HUES6 (cell line): Measurements from ENCODE around the gene RAD51B.
"Not testable (repeated sequence)": the region's sequence is repeated elsewhere in the genome, so short reads cannot be mapped to it uniquely, and the experiment has no call there.

Experiments
- H3K27ac ChIP-seq: 2 replicates; pipeline ENCODE4 v1.7.0; 2013; ENCODE audit warnings: low read depth, mild to moderate bottlenecking, low read length, inconsistent platforms
- H3K27me3 ChIP-seq: 2 replicates; pipeline ENCODE4 v1.6.1; 2013; ENCODE audit warnings: low read length; ENCODE audit not compliant: control insufficient read depth, insufficient read depth
- H3K36me3 ChIP-seq: 2 replicates; pipeline ENCODE4 v1.6.1; 2013; ENCODE audit warnings: low read length; ENCODE audit not compliant: control insufficient read depth, insufficient read depth
- H3K4me1 ChIP-seq: 2 replicates; pipeline ENCODE4 v1.6.1; 2013; ENCODE audit warnings: low read length; ENCODE audit not compliant: control insufficient read depth, insufficient read depth
- H3K4me3 ChIP-seq: 2 replicates; pipeline ENCODE4 v1.5.1; 2013; ENCODE audit warnings: low read depth, low read length
- H3K9ac ChIP-seq: one replicate; pipeline ENCODE4 v1.6.1; 2013; ENCODE audit warnings: mild to moderate bottlenecking, low read length
- H3K9me3 ChIP-seq: 2 replicates; pipeline ENCODE4 v1.6.1; 2013; ENCODE audit warnings: low read depth, low read length; ENCODE audit not compliant: control insufficient read depth, insufficient read depth

Gene RAD51B

DNA sequence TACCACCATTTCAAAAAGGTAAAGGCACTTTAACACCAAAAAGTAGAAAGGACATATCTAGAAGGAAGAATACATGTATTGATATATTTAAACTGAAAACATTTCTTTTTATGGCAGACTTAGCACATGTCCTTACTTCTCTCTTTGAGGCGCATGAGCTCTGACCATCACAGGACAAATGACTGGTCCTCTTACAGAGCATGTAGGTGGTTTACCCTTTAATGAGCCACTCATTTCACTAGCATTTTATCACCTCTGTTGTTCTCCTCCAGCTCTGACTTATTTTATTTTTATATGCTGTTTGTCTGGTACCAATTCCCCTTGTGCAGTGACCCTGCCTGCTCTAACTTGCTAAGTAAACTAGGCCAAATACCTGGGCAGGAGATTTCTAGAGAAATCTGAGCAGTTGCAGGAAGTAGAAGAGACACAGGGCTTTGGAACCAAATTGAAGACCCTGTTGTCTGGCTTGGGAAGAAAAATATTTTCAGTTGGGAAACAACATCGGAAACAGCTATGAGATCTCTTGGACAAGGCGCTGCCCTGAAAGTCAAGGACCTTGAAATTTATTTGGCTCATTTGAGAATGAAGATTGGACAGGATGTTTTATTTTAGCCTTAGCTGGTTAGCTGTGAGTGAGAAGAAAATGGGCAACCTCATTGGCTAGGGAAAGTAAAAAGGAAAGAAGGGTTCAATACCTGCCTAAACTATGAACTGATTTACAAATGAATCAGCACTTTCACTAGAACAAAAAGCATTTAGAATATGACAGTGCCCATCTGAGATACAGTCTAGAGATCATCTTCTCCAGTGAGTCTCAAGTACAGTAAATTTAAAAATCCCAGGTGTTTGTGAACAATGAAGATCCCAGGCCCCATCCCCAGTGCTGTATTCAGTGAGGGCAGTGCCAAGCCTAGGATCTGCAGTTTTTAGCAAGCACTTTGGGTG lies 598.9 kb downstream of the RAD51B start:
- H3K4me1 ChIP-seq = peaks cover 11% of the 10 kb centered on the region; the same call in 1 of the 2 replicates
- no peak overlapping the region for H3K27ac ChIP-seq
- no peak overlapping the region for H3K4me3 ChIP-seq
- H3K27me3 ChIP-seq = no peaks in the 10 kb centered on the region
- H3K9me3 ChIP-seq = no peaks in the 10 kb centered on the region
- H3K36me3 ChIP-seq = no peaks in the 10 kb centered on the region
- H3K9ac ChIP-seq = no peak overlapping the region

DNA sequence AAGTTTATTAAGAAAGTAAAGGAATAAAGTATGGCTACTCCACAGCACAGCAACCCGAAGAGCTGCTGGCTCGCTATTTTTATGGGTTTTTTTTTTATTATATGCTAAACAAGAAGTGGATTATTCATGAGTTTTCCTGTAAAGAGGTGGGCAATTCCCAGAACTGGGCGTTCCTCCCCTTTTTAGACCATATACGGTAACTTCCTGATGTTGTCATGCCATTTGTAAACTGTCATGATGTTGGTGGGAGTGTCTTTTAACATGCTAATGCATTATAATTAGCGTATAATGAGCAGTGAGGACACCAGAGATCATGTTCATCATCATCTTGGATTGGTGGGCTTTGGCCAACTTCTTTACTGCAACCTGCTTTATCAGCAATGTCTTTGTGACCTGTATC lies 600.8 kb downstream of the RAD51B start:
- H3K27ac ChIP-seq = no peak overlapping the region
- H3K4me3 ChIP-seq = no peak overlapping the region
- no peaks in the 10 kb centered on the region for H3K27me3 ChIP-seq
- peaks cover 4% of the 10 kb centered on the region; the same call in 1 of the 2 replicates for H3K9me3 ChIP-seq
- H3K4me1 ChIP-seq = peaks cover 11% of the 10 kb centered on the region; the same call in 1 of the 2 replicates
- no peak overlapping the region for H3K9ac ChIP-seq
- H3K36me3 ChIP-seq = no peaks in the 10 kb centered on the region

DNA sequence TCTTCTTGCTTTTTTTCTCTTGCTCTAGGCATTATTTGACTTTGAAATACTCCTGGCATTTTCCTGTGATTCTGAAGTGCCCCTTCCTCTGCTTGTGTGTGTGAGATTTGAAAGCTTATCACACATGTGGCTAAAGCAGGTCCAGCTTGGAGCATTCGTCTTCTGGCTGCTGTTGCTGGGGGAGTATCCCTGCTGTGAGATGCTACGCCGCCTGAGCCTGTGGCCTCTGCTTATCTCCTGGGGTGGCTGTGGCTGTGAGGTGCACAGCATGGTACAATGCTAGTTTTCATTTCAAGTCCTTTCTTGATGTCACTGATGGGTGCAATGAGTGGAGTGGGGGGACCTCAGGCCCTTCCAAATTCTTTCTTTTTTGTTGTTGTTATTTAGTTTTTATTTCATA lies 601.5 kb downstream of the RAD51B start:
- peaks cover 11% of the 10 kb centered on the region; the same call in 1 of the 2 replicates for H3K4me1 ChIP-seq
- no peaks in the 10 kb centered on the region for H3K27me3 ChIP-seq
- peaks cover 5% of the 10 kb centered on the region; the same call in 1 of the 2 replicates for H3K9me3 ChIP-seq
- H3K4me3 ChIP-seq = no peak overlapping the region
- H3K27ac ChIP-seq = no peak overlapping the region
- H3K36me3 ChIP-seq = no peaks in the 10 kb centered on the region
- peak overlapping the region; percentile 13 for H3K9ac ChIP-seq

DNA sequence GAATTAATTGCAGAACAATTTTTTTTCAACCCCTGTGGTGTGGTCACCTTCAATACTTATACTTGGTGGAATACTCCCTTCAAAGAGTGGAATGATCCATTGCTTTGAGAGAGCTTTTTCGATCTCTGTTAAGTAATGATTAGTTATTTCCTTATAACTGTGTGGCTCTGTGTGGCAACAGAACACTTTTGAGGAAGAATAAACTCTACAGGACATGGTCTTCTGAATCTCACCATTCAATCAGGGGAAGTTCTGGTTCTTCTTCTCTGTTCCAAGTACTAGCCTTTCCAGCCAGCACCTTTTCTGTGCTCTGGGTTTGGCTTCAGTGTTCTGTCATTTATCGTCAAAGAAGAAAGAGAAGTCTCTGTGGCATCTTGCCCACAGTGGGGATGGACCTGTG lies 604.1 kb downstream of the RAD51B start:
- Histone ChIP-seq H3K4me1 (peaks cover 13% of the 10 kb centered on the region; the same call in 1 of the 2 replicates), H3K9me3 (peaks cover 5% of the 10 kb centered on the region; the same call in 1 of the 2 replicates), H3K27ac (no peak overlapping the region), H3K27me3 (no peaks in the 10 kb centered on the region), H3K9ac (no peak overlapping the region), H3K4me3 (no peak overlapping the region), H3K36me3 (no peaks in the 10 kb centered on the region)

DNA sequence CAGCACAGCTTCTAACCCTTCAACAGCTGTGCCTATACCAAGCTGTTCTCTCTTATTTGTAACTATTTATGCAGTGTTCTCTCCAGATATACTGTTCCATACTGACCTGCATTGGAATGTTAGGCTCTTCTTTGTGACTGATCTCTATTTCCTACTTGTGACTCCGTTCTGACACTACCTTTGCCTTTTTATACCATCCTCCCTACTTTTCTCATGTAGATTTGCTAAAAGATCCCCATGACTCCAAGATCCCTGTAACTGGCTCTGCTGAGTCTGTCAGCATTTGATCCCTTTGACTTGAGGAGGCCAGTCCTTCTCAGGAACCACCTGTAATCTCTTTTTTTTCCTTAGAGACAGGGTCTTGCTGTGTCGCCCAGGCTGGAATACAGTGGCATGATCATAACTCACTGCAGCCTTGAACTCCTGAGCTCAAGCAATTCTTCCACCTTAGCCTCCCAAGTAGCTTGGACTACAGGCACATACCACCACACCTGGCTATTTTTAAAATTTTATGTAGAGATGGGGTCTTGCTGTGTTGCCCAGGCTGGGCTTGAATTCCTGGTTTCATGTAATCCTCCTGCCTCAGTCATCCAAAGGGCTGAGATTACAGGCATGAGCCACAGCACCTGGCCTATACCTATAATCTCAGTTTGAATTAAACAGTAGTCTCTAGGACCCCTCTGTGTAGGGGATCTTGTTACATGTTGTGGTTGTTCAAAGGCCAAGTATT lies 605.0 kb downstream of the RAD51B start:
- Histone ChIP-seq H3K9ac (no peak overlapping the region), H3K4me3 (no peak overlapping the region), H3K27me3 (no peaks in the 10 kb centered on the region), H3K9me3 (peaks cover 5% of the 10 kb centered on the region; the same call in 1 of the 2 replicates), H3K36me3 (no peaks in the 10 kb centered on the region), H3K27ac (no peak overlapping the region), H3K4me1 (peaks cover 13% of the 10 kb centered on the region; the same call in 1 of the 2 replicates)

DNA sequence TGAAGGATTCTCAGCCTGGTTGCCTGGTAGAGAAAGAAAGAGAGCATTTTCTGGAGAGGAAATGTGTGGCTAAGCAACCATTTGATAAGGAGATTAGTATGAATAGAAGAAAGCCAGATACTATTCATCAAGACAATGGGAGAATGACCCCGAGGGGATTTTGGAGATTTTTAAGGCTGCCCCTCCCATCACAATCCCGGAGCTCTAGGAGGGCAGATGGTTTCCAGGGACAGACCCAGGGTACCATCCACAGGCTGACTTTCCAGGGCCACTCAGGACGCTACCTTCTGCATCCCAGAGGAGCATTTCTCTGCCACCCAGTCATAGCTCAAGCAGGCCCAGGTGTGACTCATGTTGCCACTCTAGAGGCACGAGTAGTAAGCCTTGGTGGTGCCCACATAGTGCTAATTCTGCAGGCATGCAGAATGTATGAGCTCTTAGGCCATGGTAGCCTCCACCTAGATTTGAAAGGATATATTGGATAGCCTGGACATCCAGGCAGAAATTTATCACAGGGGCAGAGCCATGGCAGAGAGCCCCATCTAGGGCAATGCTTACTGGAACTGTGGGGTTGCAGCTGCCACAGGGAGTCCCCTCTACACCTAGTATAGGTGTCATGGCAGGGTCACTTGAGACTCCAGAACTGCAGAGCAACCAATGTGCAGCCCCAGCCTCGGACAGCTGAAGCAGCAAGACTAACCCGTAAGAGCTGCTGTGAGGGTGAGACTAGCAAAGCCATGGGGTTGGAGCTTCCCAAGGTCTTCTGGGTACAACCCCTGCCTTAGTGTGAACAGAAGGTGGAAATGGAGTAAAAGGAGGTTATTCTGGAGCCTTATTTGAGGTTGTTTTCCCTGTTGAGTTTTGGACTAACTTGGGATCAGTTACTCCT lies 607.3 kb downstream of the RAD51B start:
- Histone ChIP-seq H3K9ac (no peak overlapping the region), H3K27ac (no peak overlapping the region)

DNA sequence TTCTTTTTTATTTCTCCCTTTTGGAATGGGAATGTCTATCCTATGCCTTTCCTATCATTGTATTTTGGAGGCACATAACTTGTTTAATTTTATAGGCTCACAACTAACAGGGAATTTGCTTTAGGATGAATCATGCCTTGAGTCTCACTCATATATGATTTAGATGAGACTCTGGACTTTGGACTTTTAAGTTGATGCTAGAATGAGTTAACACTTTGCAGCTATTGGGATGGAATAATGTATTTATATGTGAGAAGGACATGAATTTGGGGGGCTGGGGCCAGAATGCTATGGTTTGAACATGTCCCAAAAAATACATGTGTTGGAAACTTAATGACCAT lies 607.9 kb downstream of the RAD51B start:
- no peak overlapping the region for H3K9ac ChIP-seq
- no peak overlapping the region for H3K4me3 ChIP-seq
- H3K27ac ChIP-seq = no peak overlapping the region

More for the DNA sequence above, 607.3 kb downstream of the RAD51B start:
- peaks cover 5% of the 10 kb centered on the region; the same call in 1 of the 2 replicates for H3K9me3 ChIP-seq
- no peak overlapping the region for H3K4me3 ChIP-seq
- H3K36me3 ChIP-seq = no peaks in the 10 kb centered on the region
- 0 out of 2 replicates have a peak, but pooled peaks cover 2% of the 10 kb centered on the region for H3K4me1 ChIP-seq
- H3K27me3 ChIP-seq = no peaks in the 10 kb centered on the region

DNA sequence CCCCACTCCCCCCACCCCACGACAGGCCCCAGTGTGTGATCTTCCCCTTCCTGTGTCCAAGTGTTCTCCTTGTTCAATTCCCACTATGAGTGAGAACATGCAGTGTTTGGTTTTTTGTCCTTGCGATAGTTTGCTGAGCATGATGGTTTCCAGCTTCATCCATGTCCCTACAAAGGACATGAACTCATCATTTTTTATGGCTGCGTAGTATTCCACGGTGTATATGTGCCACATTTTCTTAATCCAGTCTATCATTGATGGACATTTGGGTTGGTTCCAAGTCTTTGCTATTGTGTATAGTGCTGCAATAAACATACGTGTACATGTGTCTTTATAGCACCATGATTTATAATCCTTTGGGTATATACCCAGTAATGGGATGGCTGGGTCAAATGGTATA lies 609.3 kb downstream of the RAD51B start:
- not testable (repeated sequence) for H3K36me3 ChIP-seq, H3K27me3 ChIP-seq, H3K4me1 ChIP-seq, H3K27ac ChIP-seq, H3K4me3 ChIP-seq, H3K9ac ChIP-seq, H3K9me3 ChIP-seq

More for the DNA sequence above, 607.9 kb downstream of the RAD51B start:
- Histone ChIP-seq H3K36me3 (no peaks in the 10 kb centered on the region), H3K9me3 (peaks cover 5% of the 10 kb centered on the region; the same call in 1 of the 2 replicates), H3K4me1 (0 out of 2 replicates have a peak, but pooled peaks cover 2% of the 10 kb centered on the region), H3K27me3 (no peaks in the 10 kb centered on the region)

DNA sequence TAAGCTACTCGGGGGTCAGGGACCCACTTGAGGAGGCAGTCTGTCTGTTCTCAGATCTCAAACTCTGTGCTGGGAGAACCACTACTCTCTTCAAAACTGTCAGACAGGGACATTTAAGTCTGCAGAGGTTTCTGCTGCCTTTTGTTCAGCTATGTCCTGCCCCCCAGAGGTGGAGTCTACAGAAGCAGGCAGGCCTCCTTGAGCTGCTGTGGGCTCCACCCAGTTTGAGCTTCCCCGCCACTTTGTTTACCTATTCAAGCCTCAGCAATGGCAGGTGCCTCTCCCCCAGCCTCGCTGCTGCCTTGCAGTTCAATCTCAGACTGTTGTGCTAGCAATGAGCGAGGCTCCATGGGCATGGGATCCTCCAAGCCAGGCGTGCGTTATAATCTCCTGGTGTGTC lies 614.6 kb downstream of the RAD51B start:
- H3K36me3 ChIP-seq, H3K9me3 ChIP-seq, H3K4me1 ChIP-seq, H3K9ac ChIP-seq, H3K27me3 ChIP-seq, H3K27ac ChIP-seq, H3K4me3 ChIP-seq: not testable (repeated sequence)

DNA sequence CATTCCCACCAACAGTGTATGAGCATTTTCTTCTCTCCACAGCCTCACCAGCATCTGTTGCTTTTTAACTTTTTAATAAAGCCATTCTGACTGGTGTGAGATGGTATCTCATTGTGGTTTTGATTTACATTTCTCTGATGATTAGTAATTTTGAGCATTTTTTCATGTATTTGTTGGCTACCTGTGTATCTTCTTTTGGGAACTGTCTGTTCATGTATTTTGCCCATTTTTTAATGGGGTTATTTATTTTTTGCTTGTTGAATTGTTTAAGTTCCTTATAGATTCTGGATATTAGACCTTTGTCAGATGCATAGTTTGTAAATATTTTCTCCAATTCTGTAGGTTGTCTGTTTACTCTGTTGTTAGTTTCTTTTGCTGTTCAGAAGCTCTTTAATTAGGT lies 616.1 kb downstream of the RAD51B start:
- not testable (repeated sequence) for H3K9ac ChIP-seq, H3K9me3 ChIP-seq, H3K36me3 ChIP-seq, H3K4me1 ChIP-seq, H3K4me3 ChIP-seq, H3K27me3 ChIP-seq, H3K27ac ChIP-seq
